HCT116 (cell line): ENCODE results near the gene FRMD3. TPM values are rescaled to one million over a fixed set of nuclear protein-coding genes. Genes with fewer than 3 reads are reported as not detected.

ENCODE experiments used
- ATAC-seq: fragments of 200-7000 bp; cut with Tn5 transposase; 2 replicates; pipeline ENCODE4 v1.9.1; 2020; ENCODE audit warnings: mild to moderate bottlenecking, moderate library complexity
- BruUV-seq: library from RNA; stranded (reverse); fragments of 400-500 nt; replicated peaks from 2 replicates; lab custom pipeline; 2021; lab: Mats Ljungman, UMichigan
- CTCF ChIA-PET: fragments of 300-600 bp; sonication (Branson Sonifier 250); formaldehyde crosslinking; loops from one replicate; lab custom pipeline; 2021; ENCODE audit warnings: antibody characterized with exemption; lab: Charles Lee
- POLR2A ChIA-PET: fragments of 300-600, 350-600 bp; sonication (Branson Sonifier 250); formaldehyde crosslinking; loops from one replicate; lab custom pipeline; 2021; ENCODE audit warnings: antibody characterized with exemption; lab: Charles Lee
- RAD21 ChIA-PET, 2 experiments: fragments of 300-600 bp; sonication (Branson Sonifier 250); formaldehyde crosslinking; loops; one replicate each; lab custom pipeline; 2023; ENCODE audit warnings: low total read pairs in 2 of 2; ENCODE audit not compliant: uncharacterized antibody in 2 of 2, unreplicated experiment in 2 of 2, low non-redundant PET in 1 of 2; lab: Charles Lee
- DNase-seq: peaks from one replicate; pipeline ENCODE4 v3.0.0-alpha.2; 2010; ENCODE audit warnings: low read depth, low spot score
- H2AFZ ChIP-seq: fragments of 200-600 bp; shearing (Covaris generic), sonication (generic); 2 replicates; pipeline ENCODE4 v1.6.1; 2017; ENCODE audit warnings: low read depth, mixed run types, mixed read lengths, antibody characterized with exemption, low read length; ENCODE audit not compliant: poor library complexity, severe bottlenecking
- H3K27ac ChIP-seq: 2 replicates; pipeline ENCODE4 v1.5.1; 2012; ENCODE audit warnings: low read depth, low read length
- H3K27me3 ChIP-seq: fragments of 200-600 bp; sonication (generic); 2 replicates; pipeline ENCODE4 v1.6.1; 2016; ENCODE audit warnings: mixed run types, low read length, mixed read lengths; ENCODE audit not compliant: insufficient read depth
- H3K36me3 ChIP-seq, 2 experiments: fragments of 200-500 bp in 1 of 2; fragments of 200-600 bp in 1 of 2; sonication (Bioruptor generic) in 1 of 2; sonication (generic) in 1 of 2; 2 replicates each; pipeline versions ENCODE4 v1.5.1 to v1.6.1; 2014 to 2016; ENCODE audit warnings: low read length in 2 of 2, inconsistent platforms in 1 of 2, mixed read lengths in 1 of 2, mixed run types in 1 of 2; ENCODE audit not compliant: insufficient read depth in 2 of 2, control insufficient read depth in 1 of 2
- H3K4me1 ChIP-seq, 2 experiments: fragments of 200-600 bp in 1 of 2; sonication (generic) in 1 of 2; 2 replicates each; pipeline versions ENCODE4 v1.5.1 to v1.6.1; 2012 to 2017; ENCODE audit warnings: low read length in 2 of 2, inconsistent platforms in 1 of 2, mild to moderate bottlenecking in 1 of 2, mixed read lengths in 1 of 2, mixed run types in 1 of 2, moderate library complexity in 1 of 2; ENCODE audit not compliant: insufficient read depth in 2 of 2, control insufficient read depth in 1 of 2
- H3K4me2 ChIP-seq: fragments of 200-600 bp; sonication (generic); 2 replicates; pipeline ENCODE4 v1.6.1; 2017; ENCODE audit warnings: mixed run types, low read length, mixed read lengths
- H3K4me3 ChIP-seq, 2 experiments: fragments of 200-600 bp in 1 of 2; sonication (generic) in 1 of 2; replicated peaks in 1 of 2; 2 replicates each; pipeline ENCODE4 v1.5.1; 2011 to 2016; ENCODE audit warnings: low read length in 2 of 2, control low read depth in 1 of 2, low read depth in 1 of 2, mild to moderate bottlenecking in 1 of 2, mixed read lengths in 1 of 2, mixed run types in 1 of 2
- H3K79me2 ChIP-seq: fragments of 200-600 bp; sonication (generic); 2 replicates; pipeline ENCODE4 v1.6.1; 2017; ENCODE audit warnings: mild to moderate bottlenecking, mixed run types, low read length, moderate library complexity, mixed read lengths; ENCODE audit not compliant: insufficient read depth
- H3K9ac ChIP-seq: fragments of 200-600 bp; sonication (generic); 2 replicates; pipeline ENCODE4 v1.6.1; 2016; ENCODE audit warnings: low read length, mixed read lengths
- H3K9me2 ChIP-seq: fragments of 200-600 bp; sonication (generic), shearing (Covaris generic); 2 replicates; pipeline ENCODE4 v1.6.1; 2017; ENCODE audit warnings: mixed run types, mild to moderate bottlenecking, moderate library complexity; ENCODE audit not compliant: insufficient read depth
- H3K9me3 ChIP-seq, 2 experiments: fragments of 200-500 bp in 1 of 2; fragments of 200-600 bp in 1 of 2; sonication (Bioruptor generic) in 1 of 2; sonication (generic) in 1 of 2; 2 replicates each; pipeline ENCODE4 v1.6.1; 2014 to 2017; ENCODE audit warnings: low read length in 2 of 2, mixed read lengths in 2 of 2, inconsistent platforms in 1 of 2, low read depth in 1 of 2, mild to moderate bottlenecking in 1 of 2, mixed run types in 1 of 2, moderate library complexity in 1 of 2; ENCODE audit not compliant: control insufficient read depth in 1 of 2, insufficient read depth in 1 of 2
- H4K20me1 ChIP-seq: fragments of 200-600 bp; sonication (generic), shearing (Covaris generic); 2 replicates; pipeline ENCODE4 v1.6.1; 2017; ENCODE audit warnings: mixed run types, mild to moderate bottlenecking, moderate library complexity; ENCODE audit not compliant: insufficient read depth
- CBX3 ChIP-seq: IDR thresholded peaks from 2 replicates; pipeline ENCODE4 v1.6.1; 2012; ENCODE audit warnings: low read depth
- EGR1 ChIP-seq: IDR thresholded peaks from 2 replicates; pipeline ENCODE4 v1.6.1; 2012; ENCODE audit warnings: low read depth
- ELF1 ChIP-seq: IDR thresholded peaks from 2 replicates; pipeline ENCODE4 v1.6.1; 2012; ENCODE audit warnings: low read depth, borderline replicate concordance
- EZH2 ChIP-seq: fragments of 200-600 bp; sonication (generic); IDR thresholded peaks from 2 replicates; pipeline ENCODE4 v1.6.1; 2017; ENCODE audit warnings: antibody characterized with exemption, mixed run types
- EZH2phosphoT487 ChIP-seq: fragments of 200-600 bp; IDR thresholded peaks from 2 replicates; pipeline ENCODE4 v1.6.1; 2018; ENCODE audit warnings: antibody characterized with exemption, borderline replicate concordance
- FOSL1 ChIP-seq: IDR thresholded peaks from 2 replicates; pipeline ENCODE4 v1.6.1; 2012; ENCODE audit warnings: low read depth
- JUND ChIP-seq: IDR thresholded peaks from 2 replicates; pipeline ENCODE4 v1.6.1; 2012
- POLR2A ChIP-seq: IDR thresholded peaks from 2 replicates; pipeline ENCODE4 v1.7.0; 2011; ENCODE audit warnings: borderline replicate concordance; ENCODE audit not compliant: insufficient read depth, insufficient read length; ENCODE audit errors: extremely low read depth
- POLR2AphosphoS5 ChIP-seq: IDR thresholded peaks from 2 replicates; pipeline ENCODE4 v1.6.1; 2011; ENCODE audit warnings: mild to moderate bottlenecking, low read depth, low read length, moderate library complexity
- SP1 ChIP-seq: IDR thresholded peaks from 2 replicates; pipeline ENCODE4 v1.6.1; 2012; ENCODE audit warnings: low read depth
- SRF ChIP-seq: IDR thresholded peaks from 2 replicates; pipeline ENCODE4 v1.6.1; 2012; ENCODE audit warnings: low read depth
- TCF7L2 ChIP-seq: IDR thresholded peaks from 2 replicates; pipeline ENCODE4 v1.7.0; 2011; ENCODE audit warnings: borderline replicate concordance, inconsistent platforms; ENCODE audit not compliant: insufficient read depth, insufficient read length; ENCODE audit errors: extremely low read depth
- YY1 ChIP-seq: IDR thresholded peaks from 2 replicates; pipeline ENCODE4 v1.6.1; 2011; ENCODE audit warnings: low read length, low read depth, moderate library complexity, mild to moderate bottlenecking; ENCODE audit not compliant: insufficient replicate concordance; ENCODE audit errors: extremely low read depth
- ZFX ChIP-seq: fragments of 450-650 bp; IDR thresholded peaks from 2 replicates; pipeline ENCODE4 v1.6.1; 2017
- ZNF274 ChIP-seq: fragments of 200-500 bp; sonication (Bioruptor generic); IDR thresholded peaks from 2 replicates; pipeline ENCODE4 v1.6.1; 2014; ENCODE audit warnings: mild to moderate bottlenecking, low read depth, low read length, inconsistent platforms
- intact Hi-C: fragments of 100-400 bp; cut with micrococcal nuclease; formaldehyde crosslinking; loops from 2 replicates; pipeline ENCODE4 v1.10.0; 2022
- total RNA-seq: library from RNA; stranded (reverse); gene quantifications from one replicate; pipeline ENCODE4 v1.2.1, GENCODE V29; 2021; ENCODE audit not compliant: unreplicated experiment
- TF ChIP-seq, protein P1 (sequence below), 3 experiments: fragments of 200-600 bp in 1 of 3; sonication (generic) in 1 of 3; IDR thresholded peaks in 2 of 3; conservative IDR thresholded peaks in 1 of 3; 2 replicates each; pipeline ENCODE4 v1.5.1; 2012 to 2017; ENCODE audit warnings: low read depth in 2 of 3, low read length in 2 of 3, antibody characterized with exemption in 1 of 3, borderline replicate concordance in 1 of 3, control low read depth in 1 of 3, mild to moderate bottlenecking in 1 of 3, mixed read lengths in 1 of 3, mixed run types in 1 of 3, moderate library complexity in 1 of 3; ENCODE audit not compliant: insufficient read depth in 1 of 3
- TF ChIP-seq, protein P2 (sequence below): IDR thresholded peaks from 2 replicates; pipeline ENCODE4 v1.6.1; 2012
- TF ChIP-seq, protein P3 (sequence below): IDR thresholded peaks from 2 replicates; pipeline ENCODE4 v1.6.1; 2011; ENCODE audit warnings: mild to moderate bottlenecking, low read length, moderate library complexity; ENCODE audit not compliant: insufficient replicate concordance; ENCODE audit errors: extremely low read depth
- TF ChIP-seq, protein P4 (sequence below): IDR thresholded peaks from 2 replicates; pipeline ENCODE4 v1.6.1; 2012; ENCODE audit warnings: low read depth

Gene FRMD3
- total RNA-seq, 1 experiment from 2014 or later: 0.89 TPM

DNA sequence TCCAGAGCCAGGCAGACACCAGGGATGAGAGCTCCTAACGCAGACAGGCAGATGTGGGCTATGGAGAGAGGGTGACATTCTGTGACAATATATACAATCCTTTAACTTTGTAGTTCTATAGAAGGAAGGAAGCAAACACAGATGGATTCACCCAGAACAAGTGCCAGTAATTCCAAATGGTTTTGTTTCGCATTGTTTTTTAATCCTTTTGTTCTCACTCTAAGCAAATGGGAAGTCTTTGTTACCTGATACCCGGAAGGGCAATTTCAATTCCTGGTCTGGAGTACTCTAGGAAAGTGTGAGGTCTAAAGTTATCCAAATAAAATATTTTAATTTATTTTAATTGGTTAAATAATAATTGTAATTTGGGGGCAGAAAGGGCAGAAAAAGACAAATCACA, 2.5 kb downstream of the FRMD3 start:
- intact Hi-C loops: no loop called here
- peaks cover 5% of the 10 kb centered on the region; the same call in 1 of the 2 replicates for H3K27me3 ChIP-seq
- CTCF ChIA-PET: interaction anchor here (1.2 to 1.5 kb wide), 2 partner anchors 9 to 201 kb away, joined by 3 to 5 read pairs; no protein-coding TSS in a partner anchor

More for the DNA sequence above, 2.5 kb downstream of the FRMD3 start:
- Histone ChIP-seq H3K9me2 (no peaks in the 10 kb centered on the region), H3K4me3 (no peak overlapping the region), H4K20me1 (no peaks in the 10 kb centered on the region), H3K9ac (no peak overlapping the region), H3K4me2 (no peak overlapping the region), H3K27ac (no peak overlapping the region), H3K9me3 (no peaks in the 10 kb centered on the region), H3K79me2 (no peaks in the 10 kb centered on the region), H2AFZ (no peak overlapping the region), H3K36me3 (no peaks in the 10 kb centered on the region), H3K4me1 (peaks cover 5 to 13% of the 10 kb centered on the region in 2 experiments; a peak in 2 of 4 replicates)
- BruUV-seq: no TSS peak
- DNase-seq: no peak
- ChIA-PET RAD21 (interaction anchor here in 1 of 2 experiments (1.1 kb wide), 1 partner anchor 201 kb away, joined by 6 read pairs; no protein-coding TSS in a partner anchor), POLR2A (no interaction called here)
- TF ChIP-seq POLR2AphosphoS5 (no peak), YY1 (no peak), CBX3 (no peak), SP1 (no peak), ZFX (no peak), TCF7L2 (no peak), ZNF274 (no peak), SRF (no peak), FOSL1 (no peak), JUND (no peak), POLR2A (no peak), ELF1 (no peak), EZH2phosphoT487 (no peak), EZH2 (no peak), EGR1 (no peak)
- TF ChIP-seq, protein P1, sequence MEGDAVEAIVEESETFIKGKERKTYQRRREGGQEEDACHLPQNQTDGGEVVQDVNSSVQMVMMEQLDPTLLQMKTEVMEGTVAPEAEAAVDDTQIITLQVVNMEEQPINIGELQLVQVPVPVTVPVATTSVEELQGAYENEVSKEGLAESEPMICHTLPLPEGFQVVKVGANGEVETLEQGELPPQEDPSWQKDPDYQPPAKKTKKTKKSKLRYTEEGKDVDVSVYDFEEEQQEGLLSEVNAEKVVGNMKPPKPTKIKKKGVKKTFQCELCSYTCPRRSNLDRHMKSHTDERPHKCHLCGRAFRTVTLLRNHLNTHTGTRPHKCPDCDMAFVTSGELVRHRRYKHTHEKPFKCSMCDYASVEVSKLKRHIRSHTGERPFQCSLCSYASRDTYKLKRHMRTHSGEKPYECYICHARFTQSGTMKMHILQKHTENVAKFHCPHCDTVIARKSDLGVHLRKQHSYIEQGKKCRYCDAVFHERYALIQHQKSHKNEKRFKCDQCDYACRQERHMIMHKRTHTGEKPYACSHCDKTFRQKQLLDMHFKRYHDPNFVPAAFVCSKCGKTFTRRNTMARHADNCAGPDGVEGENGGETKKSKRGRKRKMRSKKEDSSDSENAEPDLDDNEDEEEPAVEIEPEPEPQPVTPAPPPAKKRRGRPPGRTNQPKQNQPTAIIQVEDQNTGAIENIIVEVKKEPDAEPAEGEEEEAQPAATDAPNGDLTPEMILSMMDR (IDR thresholded peaks at IDR 0.05 in 2 of 3, conservative IDR thresholded peaks at IDR 0.05 in 1 of 3; ENCODE audit: borderline replicate concordance in 1 of 3, insufficient read depth in 1 of 3, low read depth in 2 of 3, low read length in 2 of 3): no peak
- TF ChIP-seq, protein P2, sequence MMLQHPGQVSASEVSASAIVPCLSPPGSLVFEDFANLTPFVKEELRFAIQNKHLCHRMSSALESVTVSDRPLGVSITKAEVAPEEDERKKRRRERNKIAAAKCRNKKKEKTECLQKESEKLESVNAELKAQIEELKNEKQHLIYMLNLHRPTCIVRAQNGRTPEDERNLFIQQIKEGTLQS: no peak
- TF ChIP-seq, protein P3, sequence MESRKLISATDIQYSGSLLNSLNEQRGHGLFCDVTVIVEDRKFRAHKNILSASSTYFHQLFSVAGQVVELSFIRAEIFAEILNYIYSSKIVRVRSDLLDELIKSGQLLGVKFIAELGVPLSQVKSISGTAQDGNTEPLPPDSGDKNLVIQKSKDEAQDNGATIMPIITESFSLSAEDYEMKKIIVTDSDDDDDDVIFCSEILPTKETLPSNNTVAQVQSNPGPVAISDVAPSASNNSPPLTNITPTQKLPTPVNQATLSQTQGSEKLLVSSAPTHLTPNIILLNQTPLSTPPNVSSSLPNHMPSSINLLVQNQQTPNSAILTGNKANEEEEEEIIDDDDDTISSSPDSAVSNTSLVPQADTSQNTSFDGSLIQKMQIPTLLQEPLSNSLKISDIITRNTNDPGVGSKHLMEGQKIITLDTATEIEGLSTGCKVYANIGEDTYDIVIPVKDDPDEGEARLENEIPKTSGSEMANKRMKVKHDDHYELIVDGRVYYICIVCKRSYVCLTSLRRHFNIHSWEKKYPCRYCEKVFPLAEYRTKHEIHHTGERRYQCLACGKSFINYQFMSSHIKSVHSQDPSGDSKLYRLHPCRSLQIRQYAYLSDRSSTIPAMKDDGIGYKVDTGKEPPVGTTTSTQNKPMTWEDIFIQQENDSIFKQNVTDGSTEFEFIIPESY: no peak
- TF ChIP-seq, protein P4, sequence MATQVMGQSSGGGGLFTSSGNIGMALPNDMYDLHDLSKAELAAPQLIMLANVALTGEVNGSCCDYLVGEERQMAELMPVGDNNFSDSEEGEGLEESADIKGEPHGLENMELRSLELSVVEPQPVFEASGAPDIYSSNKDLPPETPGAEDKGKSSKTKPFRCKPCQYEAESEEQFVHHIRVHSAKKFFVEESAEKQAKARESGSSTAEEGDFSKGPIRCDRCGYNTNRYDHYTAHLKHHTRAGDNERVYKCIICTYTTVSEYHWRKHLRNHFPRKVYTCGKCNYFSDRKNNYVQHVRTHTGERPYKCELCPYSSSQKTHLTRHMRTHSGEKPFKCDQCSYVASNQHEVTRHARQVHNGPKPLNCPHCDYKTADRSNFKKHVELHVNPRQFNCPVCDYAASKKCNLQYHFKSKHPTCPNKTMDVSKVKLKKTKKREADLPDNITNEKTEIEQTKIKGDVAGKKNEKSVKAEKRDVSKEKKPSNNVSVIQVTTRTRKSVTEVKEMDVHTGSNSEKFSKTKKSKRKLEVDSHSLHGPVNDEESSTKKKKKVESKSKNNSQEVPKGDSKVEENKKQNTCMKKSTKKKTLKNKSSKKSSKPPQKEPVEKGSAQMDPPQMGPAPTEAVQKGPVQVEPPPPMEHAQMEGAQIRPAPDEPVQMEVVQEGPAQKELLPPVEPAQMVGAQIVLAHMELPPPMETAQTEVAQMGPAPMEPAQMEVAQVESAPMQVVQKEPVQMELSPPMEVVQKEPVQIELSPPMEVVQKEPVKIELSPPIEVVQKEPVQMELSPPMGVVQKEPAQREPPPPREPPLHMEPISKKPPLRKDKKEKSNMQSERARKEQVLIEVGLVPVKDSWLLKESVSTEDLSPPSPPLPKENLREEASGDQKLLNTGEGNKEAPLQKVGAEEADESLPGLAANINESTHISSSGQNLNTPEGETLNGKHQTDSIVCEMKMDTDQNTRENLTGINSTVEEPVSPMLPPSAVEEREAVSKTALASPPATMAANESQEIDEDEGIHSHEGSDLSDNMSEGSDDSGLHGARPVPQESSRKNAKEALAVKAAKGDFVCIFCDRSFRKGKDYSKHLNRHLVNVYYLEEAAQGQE: no peak
- ATAC-seq: no peak
